ENCODE measurements around the gene TMEM132D.

Gene TMEM132D

DNA sequence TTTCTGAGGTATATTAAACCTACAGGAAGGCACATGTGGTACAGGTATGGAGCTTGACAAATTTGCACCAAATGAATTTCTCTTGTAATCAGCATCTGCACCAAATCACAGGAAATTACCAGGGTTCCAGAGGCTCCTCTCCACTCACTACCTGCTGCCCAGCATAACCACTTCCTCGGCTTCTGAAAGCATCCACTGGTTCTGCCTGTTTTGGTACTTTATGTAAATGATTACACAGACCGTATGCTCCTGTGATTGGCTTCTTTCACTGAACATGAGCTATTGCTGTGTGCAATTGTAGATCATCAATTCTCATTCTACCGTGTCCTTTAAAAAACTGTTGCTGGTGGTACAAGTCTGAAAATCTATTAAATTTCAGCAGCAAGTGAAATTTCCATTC, 522.1 kb downstream of the TMEM132D start:
- TF ChIP-seq, protein P1, sequence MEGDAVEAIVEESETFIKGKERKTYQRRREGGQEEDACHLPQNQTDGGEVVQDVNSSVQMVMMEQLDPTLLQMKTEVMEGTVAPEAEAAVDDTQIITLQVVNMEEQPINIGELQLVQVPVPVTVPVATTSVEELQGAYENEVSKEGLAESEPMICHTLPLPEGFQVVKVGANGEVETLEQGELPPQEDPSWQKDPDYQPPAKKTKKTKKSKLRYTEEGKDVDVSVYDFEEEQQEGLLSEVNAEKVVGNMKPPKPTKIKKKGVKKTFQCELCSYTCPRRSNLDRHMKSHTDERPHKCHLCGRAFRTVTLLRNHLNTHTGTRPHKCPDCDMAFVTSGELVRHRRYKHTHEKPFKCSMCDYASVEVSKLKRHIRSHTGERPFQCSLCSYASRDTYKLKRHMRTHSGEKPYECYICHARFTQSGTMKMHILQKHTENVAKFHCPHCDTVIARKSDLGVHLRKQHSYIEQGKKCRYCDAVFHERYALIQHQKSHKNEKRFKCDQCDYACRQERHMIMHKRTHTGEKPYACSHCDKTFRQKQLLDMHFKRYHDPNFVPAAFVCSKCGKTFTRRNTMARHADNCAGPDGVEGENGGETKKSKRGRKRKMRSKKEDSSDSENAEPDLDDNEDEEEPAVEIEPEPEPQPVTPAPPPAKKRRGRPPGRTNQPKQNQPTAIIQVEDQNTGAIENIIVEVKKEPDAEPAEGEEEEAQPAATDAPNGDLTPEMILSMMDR (IDR thresholded peaks at IDR 0.05) = no peak
- Mint-ChIP-seq H3K27ac (no peak overlapping the region), H3K36me3 (ENCODE audit: low read depth) (no peaks in the 10 kb centered on the region), H3K9me3 (no peaks in the 10 kb centered on the region), H3K4me3 (no peak overlapping the region), H3K4me1 (peaks cover 5% of the 10 kb centered on the region), H3K27me3 (ENCODE audit: low read depth, poor library complexity) (peaks cover 3% of the 10 kb centered on the region)
- no peak for DNase-seq

DNA sequence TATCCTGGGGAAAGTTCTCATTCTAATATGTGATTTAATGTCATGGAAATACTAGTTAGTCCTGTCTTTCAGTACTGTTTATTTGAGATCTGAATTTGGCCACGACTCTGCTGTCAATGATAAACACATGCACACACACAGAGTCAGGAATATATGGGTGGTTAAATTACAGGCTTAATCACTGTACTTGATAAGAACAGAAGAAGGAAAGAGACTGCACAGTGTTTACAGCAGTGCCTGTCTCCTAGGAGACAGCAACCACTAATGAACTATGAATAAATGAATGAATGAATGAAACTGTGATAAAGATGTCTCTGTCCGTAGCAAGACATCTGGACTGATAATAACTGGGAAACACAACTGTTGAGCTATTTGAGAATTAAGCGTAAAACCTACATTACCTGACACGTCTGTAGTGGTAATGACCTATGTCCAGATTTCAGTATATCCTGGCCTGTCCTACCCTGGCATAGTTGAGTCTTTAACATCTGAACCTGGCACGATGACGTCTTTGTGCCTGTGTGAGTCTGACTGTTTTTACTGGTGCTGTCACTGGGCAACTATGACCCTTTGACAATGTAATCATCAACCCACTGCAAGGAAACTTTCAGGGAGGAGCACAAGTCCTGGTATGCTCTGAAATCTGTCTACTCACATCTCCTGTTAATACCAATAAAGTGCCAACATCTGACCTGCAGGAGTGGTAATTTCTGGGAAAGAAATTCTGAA, 524.6 kb downstream of the TMEM132D start:
- Mint-ChIP-seq H3K36me3 (ENCODE audit: low read depth) (no peaks in the 10 kb centered on the region), H3K4me1 (peaks cover 5% of the 10 kb centered on the region), H3K27me3 (ENCODE audit: low read depth, poor library complexity) (peaks cover 5% of the 10 kb centered on the region), H3K9me3 (peaks cover 6% of the 10 kb centered on the region), H3K4me3 (no peak overlapping the region), H3K27ac (no peak overlapping the region)
- TF ChIP-seq, protein P1 (IDR thresholded peaks at IDR 0.05) = no peak
- no peak for DNase-seq

DNA sequence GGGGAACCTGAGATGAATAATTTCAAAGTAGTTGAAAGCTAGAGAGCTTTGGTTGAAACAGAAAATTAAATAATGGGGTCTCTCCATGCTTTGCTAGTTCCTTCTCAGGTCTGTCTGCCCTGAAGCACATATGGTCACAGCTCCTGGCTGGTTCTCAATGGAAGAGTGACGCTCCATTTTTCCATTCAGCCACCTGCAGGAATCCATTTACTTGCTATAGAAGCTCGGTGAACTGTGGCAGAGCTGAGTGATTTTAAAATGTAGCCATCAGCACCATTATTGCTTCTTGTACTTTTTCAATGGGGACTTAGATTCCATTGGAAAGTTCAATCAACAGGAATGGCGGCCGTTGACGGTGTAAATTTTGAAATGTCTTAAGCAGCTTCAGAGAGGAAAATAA, 525.3 kb downstream of the TMEM132D start:
- no peak for DNase-seq
- peaks cover 6% of the 10 kb centered on the region for H3K9me3 Mint-ChIP-seq
- no peak overlapping the region for H3K27ac Mint-ChIP-seq
- H3K4me1 Mint-ChIP-seq = peaks cover 5% of the 10 kb centered on the region
- no peak overlapping the region for H3K4me3 Mint-ChIP-seq
- TF ChIP-seq, protein P1 (IDR thresholded peaks at IDR 0.05) = no peak
- H3K27me3 Mint-ChIP-seq (ENCODE audit: low read depth, poor library complexity) = peaks cover 8% of the 10 kb centered on the region
- H3K36me3 Mint-ChIP-seq (ENCODE audit: low read depth) = no peaks in the 10 kb centered on the region

DNA sequence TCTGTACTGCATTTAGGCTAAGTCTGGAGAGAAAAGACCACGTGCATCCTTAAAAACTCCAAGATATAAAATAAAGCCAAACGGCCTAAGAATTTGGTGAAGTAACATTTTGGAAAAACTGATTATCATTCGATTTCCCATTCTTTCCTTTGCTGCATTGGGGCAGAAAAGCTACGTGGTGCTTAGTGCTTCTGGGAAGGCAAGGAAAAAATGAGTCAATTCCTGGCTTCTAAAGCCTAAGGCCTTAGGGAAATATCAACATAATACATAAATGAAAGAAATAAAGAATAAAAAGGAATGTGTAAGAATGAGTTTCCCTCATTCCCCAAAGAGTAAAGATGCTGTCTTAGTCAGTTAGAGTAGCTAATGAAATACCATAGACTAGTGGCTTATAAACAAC, 530.1 kb downstream of the TMEM132D start:
- Mint-ChIP-seq H3K36me3 (ENCODE audit: low read depth) (no peaks in the 10 kb centered on the region), H3K27ac (no peak overlapping the region), H3K4me3 (no peak overlapping the region), H3K27me3 (ENCODE audit: low read depth, poor library complexity) (peaks cover 6% of the 10 kb centered on the region), H3K4me1 (no peaks in the 10 kb centered on the region), H3K9me3 (peaks cover 6% of the 10 kb centered on the region)
- DNase-seq = no peak
- TF ChIP-seq, protein P1 (IDR thresholded peaks at IDR 0.05) = no peak

DNA sequence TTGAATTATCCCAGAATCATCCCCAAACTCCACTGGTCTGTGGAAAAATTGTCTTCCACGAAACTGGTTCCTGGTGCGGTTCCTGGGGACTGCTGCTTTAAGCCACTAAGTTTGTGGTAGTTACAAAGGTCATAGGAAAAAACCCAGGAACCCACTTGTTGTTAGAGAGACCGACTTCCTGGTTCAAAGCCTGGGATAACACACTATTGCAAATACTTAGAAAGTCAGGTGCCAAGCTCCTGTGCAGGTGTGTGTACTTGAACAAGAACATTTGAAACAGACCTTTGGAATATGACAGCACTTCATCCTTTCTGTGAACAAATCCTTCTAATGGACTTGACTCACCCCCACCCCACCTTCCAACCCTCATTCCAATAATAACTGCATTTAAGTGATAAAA, 530.9 kb downstream of the TMEM132D start:
- TF ChIP-seq, protein P1 (IDR thresholded peaks at IDR 0.05) = no peak
- no peak overlapping the region for H3K4me3 Mint-ChIP-seq
- DNase-seq = no peak
- H3K4me1 Mint-ChIP-seq = no peaks in the 10 kb centered on the region
- H3K27me3 Mint-ChIP-seq (ENCODE audit: low read depth, poor library complexity) = peaks cover 7% of the 10 kb centered on the region
- H3K27ac Mint-ChIP-seq = no peak overlapping the region
- no peaks in the 10 kb centered on the region for H3K36me3 Mint-ChIP-seq (ENCODE audit: low read depth)
- peaks cover 14% of the 10 kb centered on the region for H3K9me3 Mint-ChIP-seq

DNA sequence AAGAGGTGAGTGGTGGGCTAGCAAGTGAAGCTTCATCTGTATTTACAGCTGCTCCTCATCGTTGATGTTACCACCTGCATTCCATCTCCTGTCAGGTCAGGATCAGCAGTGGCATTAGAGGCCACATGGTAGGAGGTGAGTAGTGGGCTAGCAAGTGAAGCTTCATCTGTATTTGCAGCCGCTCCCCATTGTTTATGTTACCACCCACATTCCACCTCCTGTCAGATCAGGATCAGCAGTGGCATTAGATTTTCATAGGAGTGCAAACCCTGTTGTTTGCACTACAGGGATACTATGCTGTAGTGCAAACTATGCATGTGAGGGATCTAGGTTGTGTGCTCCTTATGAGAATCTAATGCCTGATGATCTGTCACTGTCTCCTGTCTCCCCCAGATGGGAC, 531.5 kb downstream of the TMEM132D start:
- H3K36me3 Mint-ChIP-seq (ENCODE audit: low read depth) = no peaks in the 10 kb centered on the region
- H3K9me3 Mint-ChIP-seq = peaks cover 15% of the 10 kb centered on the region
- no peak overlapping the region for H3K27ac Mint-ChIP-seq
- H3K4me3 Mint-ChIP-seq = no peak overlapping the region
- H3K4me1 Mint-ChIP-seq = no peaks in the 10 kb centered on the region
- TF ChIP-seq, protein P1 (IDR thresholded peaks at IDR 0.05) = no peak
- no peak for DNase-seq
- H3K27me3 Mint-ChIP-seq (ENCODE audit: low read depth, poor library complexity) = peaks cover 9% of the 10 kb centered on the region

Data from nephron progenitor cell (in vitro differentiated cells).